Spleen (tissue), 7 donors: ENCODE data around the gene HOXD10.

Experiments
- POLR2A ChIP-seq, 3 donors: fragments of 450-650 bp; IDR thresholded peaks; one replicate each; pipeline ENCODE4 v1.5.1; 2017; ENCODE audit warnings: antibody characterized with exemption in 3 of 3, mild to moderate bottlenecking in 1 of 3
- TF ChIP-seq, protein P1 (sequence below), 11 experiments: fragments of 200-600 bp in 7 of 11; fragments of 450-650 bp in 4 of 11; sonication (generic) in 4 of 11; IDR thresholded peaks in 8 of 11; conservative IDR thresholded peaks in 3 of 11; 1 replicate in 7 of 11; 2 replicates in 4 of 11; pipeline versions ENCODE4 v1.4.0 to v1.8.0; 2016 to 2021; ENCODE audit warnings: antibody characterized with exemption in 11 of 11, inconsistent platforms in 4 of 11, mild to moderate bottlenecking in 1 of 11
- donor health status: DM: no; HTN: no; CAD: no; lungs with moderate emphysema.
- donor health status: DM: no; HTN: no; CAD: no.
- donor health status: DM: no; HTN: no; CAD: no.

DNA sequence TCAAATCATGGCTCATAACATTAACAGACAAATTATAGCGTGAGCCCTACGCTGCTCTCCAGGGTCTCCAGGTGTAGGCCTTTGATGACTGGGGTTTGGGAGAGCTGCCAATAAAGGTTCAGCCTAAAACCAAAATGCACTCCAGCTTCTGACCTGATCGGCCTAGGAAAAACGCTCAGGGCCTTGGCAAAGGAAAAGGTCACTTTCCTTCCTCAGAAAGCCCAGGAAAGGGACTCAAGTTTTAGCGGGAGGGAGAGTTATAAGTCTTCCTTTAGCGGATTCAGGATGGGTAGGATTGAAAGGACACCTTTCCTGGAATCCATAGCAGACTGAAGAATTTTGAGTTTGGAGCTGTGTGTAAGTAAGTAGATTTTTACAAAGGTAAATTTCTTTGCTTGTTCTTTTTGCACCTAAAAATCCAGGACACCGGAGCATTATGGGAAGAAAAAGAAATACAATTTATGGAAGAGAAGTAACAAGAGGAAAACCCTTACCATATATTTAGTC lies 41.6 kb upstream of the HOXD10 start:
- TF ChIP-seq, protein P1, sequence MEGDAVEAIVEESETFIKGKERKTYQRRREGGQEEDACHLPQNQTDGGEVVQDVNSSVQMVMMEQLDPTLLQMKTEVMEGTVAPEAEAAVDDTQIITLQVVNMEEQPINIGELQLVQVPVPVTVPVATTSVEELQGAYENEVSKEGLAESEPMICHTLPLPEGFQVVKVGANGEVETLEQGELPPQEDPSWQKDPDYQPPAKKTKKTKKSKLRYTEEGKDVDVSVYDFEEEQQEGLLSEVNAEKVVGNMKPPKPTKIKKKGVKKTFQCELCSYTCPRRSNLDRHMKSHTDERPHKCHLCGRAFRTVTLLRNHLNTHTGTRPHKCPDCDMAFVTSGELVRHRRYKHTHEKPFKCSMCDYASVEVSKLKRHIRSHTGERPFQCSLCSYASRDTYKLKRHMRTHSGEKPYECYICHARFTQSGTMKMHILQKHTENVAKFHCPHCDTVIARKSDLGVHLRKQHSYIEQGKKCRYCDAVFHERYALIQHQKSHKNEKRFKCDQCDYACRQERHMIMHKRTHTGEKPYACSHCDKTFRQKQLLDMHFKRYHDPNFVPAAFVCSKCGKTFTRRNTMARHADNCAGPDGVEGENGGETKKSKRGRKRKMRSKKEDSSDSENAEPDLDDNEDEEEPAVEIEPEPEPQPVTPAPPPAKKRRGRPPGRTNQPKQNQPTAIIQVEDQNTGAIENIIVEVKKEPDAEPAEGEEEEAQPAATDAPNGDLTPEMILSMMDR (IDR thresholded peaks at IDR 0.05 in 8 of 11, conservative IDR thresholded peaks at IDR 0.05 in 3 of 11), result no peak
- TF ChIP-seq POLR2A (IDR thresholded peaks at IDR 0.05), result no peak
